NCI-H1092 (cell line): ENCODE measurements around the gene CDH23.

Experiments used
- DNase-seq: peaks from one replicate; lab custom pipeline; 2025; lab: John Stamatoyannopoulos, UW

The CDH23 gene

GRCh38 chr10:71746344-71747037 is 349.8 kb downstream of the CDH23 start:
- no peak for DNase-seq

DNA sequence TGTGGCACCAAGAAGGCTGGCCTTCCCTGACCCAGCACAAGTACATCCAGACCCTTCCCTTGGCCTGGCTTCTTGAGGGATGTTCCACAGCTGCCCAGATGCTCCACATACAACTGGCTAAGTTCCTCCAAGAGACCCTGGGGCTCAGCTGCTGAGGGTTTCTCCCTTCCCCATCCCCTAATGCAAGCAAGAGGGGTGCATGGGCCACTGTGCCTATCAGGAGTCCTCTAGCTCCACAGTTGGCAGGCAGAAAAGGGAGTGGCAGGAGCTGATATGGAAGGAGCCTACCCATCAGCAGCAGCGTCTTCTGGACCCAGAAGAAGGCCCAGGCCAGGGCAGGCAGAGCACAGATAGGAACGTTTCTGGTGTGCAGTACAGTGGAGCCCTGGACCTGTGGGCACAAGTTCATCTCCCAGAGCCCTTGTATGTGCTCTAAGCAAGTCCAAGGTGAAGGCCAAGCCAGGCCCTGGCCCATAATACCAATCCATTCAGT is 350.4 kb downstream of the CDH23 start:
- no peak for DNase-seq

- no peak for DNase-seq
Observed at GRCh38 chr10:71747551-71748523, 351.1 kb downstream of the CDH23 start.

DNA sequence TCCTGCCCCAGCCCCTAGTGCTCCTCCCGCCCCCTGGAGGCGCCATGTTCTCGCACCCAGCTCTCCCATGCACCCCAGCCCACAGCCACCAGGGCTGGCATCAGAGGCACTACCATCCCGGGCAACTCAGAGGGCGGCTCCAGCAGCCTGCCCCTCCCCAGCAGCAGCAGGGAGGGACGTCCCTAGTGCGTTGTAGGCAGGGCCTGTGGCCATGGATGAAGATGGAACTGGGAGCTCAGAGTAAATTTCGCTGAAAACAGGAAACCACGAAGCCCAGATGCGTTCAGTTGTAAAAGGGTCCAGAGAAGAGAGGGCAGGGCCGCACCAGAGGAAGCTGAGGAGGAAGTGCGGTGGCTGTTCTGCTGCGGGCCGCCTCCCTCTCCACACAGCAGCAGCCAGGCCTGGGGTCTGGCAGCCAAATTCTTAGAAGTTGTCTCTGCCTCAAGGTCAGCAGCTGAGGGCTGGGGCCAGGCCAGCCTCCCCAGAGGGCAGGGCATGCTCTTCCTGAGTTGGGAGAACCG is 352.0 kb downstream of the CDH23 start:
- no peak for DNase-seq

DNA sequence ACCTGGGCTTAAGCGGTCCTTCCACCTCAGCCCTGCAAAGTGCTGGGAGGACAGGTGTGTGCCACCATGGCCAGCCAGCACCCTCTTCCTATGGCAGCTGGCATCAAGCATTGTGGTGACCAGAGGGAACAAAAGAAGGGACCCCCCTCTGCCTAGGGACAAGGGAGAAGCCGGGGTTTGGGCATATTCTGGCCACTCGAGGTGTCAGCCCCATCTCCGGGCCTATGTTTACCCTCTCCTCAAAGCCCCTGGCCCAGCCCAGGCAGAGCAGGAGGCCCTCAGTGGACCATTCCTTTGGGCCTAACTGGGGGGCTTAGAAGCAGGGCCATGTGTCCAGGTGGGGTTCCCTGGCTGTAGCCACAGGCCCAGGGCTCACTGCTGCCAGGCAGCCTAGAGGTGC is 352.7 kb downstream of the CDH23 start:
- DNase-seq, result no peak

DNA sequence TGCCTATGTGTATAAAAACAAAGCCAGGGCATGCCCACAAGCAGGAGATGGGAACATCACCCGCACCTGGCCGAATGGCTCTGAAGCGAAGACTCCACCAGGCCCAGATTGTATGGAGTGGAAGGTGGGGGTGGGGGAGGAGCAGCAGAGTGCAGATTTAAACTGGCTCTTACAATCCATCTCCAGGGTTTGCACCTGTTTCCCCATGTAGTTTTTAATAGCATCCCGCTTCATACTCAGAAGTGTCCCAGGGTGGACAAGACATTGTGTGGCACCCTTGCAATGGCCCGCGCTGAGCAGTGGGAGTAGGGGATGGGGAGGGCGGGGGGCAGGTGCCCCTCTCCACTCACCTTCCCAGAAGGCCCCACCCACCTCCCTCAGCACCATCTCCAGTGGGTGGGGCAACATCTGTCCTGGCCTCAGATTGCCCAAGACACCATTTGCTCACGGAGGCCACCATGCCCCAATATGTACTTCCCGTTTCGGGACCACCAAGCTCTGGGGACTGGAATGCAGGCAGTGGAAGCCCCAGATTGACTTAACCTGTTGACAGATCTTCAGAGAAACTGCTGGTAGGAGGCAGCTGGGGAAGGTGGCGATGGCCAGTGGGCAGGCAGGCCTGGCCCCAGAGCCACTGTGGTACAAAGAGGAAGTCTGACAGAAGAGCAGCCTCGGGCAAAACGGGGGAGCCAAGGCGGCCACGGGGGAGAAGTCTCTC is 353.6 kb downstream of the CDH23 start:
- no peak for DNase-seq

DNA sequence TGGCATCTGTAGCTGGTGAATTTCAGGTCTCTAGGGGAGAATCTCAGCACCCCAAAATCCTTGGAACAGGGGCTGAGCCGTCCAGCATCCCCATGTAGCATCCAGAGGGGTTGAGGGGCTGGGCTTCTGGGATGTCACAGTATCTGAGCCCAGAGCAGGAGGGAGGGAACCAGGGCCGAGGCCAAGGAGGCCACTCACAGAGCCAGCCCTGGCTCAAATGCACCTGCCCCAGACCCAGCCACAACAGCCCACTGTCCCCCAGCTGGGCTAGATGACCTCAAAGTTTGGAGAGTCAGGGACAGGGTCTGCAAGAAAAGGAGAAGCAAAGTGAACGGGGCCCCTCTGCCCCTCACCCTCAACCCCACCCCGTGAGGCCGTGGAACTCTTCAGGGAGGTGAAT is 354.3 kb downstream of the CDH23 start:
- DNase-seq, result no peak

- no peak for DNase-seq
Observed at GRCh38 chr10:71751515-71752224, 354.9 kb downstream of the CDH23 start.

DNA sequence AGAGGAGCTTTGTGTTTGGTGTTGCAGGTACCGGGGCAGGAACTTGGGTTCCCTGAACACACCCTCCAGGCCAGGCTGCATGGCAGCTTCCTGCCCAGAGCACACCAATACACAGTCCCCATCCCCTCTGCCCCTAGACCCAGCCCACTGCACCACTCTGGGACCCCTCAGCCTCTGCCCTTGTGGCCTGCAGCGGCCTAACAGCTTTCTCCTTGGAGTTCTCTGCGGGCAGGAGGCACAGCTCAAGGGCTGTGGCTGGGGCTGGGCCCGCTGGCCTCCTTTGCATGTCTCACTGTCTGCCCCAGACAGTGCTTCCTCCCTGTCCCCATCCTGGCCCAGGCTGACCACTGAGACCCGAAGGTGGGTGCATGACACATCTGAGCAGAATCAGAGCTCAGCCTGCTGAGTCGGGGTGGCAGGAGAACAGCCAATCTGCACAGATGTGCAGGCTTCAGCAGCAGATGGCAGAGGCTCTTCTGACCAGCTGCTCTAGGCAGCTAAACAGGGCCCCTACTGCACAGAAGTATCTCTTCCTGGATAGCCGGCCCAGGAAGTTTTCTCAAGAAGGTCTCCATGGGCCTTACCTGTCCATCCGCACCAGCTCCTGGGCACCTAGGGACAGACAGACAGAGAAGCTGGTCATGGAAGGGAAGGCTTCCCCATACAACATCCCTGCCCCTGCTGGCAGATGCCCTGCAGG is 355.8 kb downstream of the CDH23 start:
- no peak for DNase-seq

- DNase-seq, result no peak
Observed at GRCh38 chr10:71753091-71753959, 356.6 kb downstream of the CDH23 start.

DNA sequence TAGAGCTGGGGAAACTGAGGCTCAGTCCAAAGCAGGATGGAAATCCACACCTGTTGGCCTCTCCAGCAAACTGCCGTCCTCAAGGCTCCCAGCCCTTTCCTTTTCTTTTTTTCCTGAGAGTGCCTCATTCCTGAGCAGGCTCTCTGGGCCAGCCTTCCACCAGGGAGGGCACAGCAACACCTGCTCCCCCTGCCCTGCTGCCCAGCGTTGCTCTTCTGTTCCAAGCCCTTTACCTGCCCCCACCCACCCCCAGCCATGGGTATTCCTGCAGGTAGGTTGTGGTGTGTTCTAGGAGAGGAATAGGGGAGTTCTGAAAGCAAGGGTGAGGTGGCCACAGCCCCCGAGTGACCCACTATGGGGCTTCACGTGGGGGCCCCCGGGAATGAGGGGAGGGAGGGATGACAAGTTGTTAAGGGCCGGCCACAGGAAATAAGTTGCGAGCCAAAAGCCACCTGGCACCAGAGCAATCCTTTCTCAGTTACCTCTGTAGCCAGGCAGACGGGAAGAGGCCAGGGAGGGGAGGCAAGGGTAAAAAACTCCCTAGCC is 357.3 kb downstream of the CDH23 start:
- no peak for DNase-seq

GRCh38 chr10:71754562-71754961 is 357.8 kb downstream of the CDH23 start:
- DNase-seq, result no peak

DNA sequence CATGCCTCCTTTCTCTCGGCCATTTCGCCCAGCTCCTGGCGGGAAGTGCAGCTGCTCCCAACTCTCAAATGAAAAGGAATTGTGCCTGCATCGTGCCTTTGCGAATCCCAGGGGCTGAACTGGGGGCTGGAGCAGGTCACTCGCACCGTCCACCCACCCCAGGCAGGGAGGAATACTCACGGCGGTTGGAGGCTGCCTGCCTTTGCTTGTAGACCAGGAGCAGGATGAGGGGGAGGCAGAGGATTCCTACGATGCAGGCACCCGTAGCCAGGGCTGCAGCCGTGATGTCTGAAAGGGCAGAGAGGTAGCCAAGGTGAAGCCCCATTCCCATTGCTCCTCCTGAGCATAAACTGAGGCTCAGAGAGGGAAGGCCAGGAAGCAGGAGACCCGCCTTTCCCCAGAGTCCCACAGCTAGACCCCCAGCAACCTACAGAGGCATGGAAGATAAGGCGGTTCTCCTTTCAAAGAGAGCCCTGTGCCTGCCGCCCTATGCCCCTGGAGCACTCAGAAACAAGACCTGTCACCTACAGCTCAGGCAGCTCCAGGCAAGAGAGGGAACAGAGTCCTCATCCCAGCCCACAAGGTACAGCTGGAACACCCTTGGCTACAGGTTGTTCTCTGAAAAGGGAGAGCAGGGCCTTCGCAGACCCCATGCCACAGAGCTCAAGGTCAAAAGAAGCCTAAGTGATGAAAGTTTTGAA is 358.6 kb downstream of the CDH23 start:
- DNase-seq, result no peak

DNA sequence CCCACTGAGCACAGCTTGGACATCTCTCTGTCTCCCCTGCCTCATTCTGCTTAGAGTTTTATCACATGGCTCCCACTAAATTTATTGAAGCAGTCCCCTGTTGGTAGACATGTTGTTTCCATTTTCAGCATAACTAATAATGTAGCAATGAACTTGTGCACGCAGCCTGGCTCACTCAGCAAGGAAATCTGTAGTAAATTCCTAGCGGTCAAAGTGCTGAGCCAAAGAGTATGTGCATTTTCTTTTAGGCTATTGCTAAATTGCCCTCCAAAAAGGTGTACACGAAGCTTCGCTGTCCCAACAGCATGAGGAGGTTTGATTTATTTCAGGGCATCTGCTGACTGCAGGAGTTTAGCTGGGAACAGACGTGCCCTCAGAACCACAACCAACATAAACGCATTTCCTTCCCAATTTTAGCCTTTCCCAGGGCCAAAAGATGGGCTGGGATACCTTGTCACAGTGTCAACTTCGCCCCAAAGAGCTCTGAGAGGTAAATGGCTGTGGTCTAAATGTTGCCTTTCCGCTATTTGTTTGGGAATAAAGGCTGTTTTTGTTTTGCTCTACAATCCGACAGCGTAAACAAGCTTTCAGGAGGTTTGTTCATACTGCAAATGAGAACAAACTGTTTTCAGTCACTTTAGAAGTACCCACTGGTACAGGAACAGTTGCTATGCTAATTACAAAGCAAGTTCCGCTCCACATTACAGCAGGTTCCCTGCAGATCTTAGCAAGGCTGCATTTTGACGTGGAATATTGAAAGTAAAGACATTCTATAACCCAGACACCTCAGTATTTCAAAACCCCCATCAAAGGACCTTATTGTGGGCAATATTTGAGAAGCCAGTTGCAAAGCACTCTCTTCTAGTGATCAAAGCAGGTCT is 359.8 kb downstream of the CDH23 start:
- no peak for DNase-seq

- no peak for DNase-seq
Observed at GRCh38 chr10:71757399-71757922, 360.7 kb downstream of the CDH23 start.

DNA sequence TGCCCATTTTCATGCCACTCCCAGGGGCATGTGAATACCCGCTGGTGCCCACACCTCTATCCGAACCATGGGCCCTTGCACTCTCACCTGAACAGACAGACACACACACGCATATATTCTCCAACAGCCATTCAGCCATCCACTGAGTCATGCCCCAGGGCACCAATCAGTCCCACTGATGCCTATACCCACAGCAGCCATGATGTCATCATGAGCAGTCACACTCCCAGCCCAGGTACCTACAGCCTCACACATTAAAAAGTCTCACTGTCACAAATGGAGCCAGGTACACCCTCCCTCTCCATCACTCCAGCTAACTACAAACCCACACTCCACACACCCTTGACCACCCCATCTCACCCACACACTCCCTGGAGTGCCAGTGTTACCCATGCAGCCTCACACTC is 364.4 kb downstream of the CDH23 start:
- no peak for DNase-seq

DNA sequence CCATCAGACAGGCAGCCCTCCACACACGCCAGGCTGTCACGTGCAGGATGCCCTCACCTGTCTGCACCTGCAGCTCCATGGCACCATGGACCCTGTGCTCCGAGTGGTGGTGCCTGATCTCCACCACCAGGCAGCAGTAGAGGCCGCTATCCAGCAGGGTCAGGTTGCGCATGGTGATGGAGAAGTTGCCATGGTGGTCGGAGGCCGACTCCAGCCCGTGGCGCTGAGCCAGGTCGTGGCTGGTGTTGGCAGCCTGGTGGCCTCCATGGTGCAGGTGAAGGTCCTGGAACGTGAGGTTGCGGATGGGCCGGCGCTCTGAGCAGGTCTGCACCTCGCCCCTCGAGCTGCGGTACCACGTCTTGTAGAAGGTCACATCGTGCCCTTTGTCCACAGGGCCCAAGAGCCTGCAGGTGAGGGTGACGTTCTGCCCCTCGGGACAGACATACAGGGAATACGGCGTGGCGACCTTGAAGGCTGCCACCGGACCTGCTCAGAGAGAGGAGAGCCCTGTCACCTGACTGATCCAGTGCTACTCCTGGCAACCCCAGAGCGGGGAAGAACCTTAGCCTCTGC is 364.9 kb downstream of the CDH23 start:
- DNase-seq, result no peak
